ENCODE results near the gene ADCYAP1R1.

The ADCYAP1R1 gene

DNA sequence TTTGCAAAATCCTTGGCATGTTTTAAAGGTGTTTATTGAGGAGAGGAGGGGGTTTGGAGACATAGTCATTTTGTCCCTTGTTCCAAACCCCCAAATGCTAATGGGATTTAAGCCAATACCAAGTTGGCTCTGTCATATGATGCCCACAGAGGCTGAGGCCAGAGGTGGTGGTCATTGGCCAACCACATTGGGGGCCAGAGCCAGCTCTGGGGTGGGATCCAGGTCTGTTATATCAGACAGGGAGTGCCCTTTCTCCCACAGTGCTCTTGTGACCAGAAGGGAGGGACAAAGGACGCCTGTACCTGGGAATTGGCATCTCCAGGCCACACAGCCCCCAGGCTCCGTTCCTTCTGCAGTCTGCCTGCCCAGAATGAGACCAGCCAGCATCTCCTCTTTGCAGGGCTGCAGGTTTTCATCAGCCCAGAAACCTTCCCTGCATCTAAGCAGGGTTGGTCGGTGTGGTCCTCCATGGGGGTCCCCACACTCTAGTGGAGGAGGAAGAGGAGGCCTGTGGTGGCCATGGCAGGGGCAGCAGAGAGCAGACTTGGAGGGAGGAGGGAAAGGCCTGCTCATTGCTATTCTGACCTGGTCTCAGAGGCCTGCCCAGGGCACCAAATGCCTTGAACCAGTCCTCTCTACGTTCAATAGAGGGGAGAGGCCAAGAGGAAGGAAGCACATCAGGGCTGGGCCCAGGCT lies 17.9 kb downstream of the ADCYAP1R1 start:
- no peak for DNase-seq

GRCh38 chr7:31070991-31071644 lies 19.0 kb downstream of the ADCYAP1R1 start:
- DNase-seq = no peak

GRCh38 chr7:31071645-31072029 lies 19.5 kb downstream of the ADCYAP1R1 start:
- no peak for DNase-seq

DNA sequence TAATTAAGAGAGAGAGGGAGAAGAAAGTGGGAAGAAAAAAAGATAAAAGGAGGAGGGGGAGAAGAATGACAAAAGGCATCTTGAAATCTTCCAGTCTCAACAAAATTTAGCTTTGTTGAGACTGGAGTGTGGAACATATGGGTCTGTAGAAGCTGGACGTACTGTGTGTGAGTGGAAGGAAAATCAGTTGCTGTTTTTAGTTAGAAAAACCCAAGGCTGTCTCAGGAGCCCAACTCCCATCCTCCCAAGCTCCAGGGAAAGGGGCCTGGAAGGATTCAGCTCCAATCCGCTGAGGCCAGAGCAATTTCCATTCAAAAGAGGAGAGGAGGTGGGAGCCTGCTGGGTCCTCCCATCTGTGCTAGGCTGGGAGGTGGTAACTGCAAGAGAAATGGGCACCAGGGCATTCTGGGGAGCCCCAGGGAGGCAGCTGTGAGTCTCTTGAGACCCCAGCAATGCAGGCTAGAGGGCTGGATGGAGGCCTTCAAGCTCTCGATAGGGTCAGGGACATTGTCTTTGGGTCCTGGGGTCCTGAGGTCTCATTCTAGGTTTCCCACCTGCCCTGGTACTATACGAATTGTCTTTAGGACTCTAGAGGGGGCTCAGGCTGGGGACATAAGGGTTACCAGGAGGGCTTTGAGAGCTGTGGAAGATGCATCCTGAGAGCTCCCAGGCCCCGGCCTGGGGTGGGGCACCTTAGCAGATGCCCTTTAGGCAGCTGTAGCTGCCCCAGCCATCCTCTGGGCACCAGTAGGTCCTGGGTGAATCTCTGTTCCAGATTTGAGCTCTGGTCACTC lies 21.4 kb downstream of the ADCYAP1R1 start:
- no peak for DNase-seq

GRCh38 chr7:31074120-31074383 lies 21.9 kb downstream of the ADCYAP1R1 start:
- DNase-seq = no peak

DNA sequence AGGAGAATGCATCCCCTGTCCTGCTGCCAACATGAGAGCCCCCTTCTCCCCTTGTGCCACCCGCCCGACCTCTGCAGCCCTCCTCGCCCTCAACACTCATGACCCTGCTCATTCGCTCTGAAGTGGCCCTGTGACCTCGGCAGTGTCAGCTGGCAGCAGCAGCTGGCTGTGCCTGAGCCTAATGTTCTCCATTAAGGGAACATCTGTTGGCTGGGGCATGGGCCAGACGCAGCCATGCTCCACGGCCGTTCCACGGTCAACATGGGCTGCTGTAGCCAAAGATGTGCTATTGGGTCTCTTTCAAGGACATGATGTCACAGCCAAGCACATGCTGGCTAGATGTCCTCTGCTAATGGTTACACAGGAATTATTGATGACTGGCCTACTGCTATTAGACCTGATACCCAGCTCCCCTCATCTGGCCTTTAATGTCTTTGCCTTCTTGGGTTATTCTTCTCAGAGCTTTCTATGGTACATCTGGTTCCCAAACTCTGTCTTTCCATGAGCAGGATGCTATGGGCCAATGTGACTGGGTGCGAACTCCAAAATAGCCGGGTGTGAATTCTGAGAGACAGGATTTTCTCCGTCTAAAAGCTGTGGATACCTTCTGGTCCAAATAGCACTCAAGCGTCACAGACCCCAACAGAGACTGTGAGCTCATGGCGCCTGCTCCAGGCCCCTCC lies 22.4 kb downstream of the ADCYAP1R1 start:
- DNase-seq = no peak

- no peak for DNase-seq
These were observed 22.9 kb downstream of the ADCYAP1R1 start for GRCh38 chr7:31075086-31075405.

DNA sequence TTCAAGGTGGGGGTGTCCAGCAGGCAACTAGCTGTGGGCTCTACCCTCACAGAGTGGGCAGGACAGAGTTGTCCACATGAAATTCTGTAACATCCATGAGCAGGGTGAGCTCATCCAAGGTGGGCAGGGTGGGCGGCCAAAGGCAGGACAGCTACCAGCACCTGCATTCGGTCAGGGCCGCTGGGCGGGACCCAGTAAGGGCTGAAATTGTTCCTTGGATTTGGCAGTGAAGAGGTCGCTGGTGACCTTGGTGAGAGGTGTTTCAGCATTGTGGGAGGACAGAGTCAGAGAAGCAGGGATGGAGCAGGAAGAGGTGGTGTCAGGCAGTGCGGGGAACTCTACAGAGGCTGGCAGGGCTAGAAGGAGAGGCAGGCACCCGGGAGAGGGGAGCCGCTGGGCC lies 23.9 kb downstream of the ADCYAP1R1 start:
- no peak for DNase-seq

DNA sequence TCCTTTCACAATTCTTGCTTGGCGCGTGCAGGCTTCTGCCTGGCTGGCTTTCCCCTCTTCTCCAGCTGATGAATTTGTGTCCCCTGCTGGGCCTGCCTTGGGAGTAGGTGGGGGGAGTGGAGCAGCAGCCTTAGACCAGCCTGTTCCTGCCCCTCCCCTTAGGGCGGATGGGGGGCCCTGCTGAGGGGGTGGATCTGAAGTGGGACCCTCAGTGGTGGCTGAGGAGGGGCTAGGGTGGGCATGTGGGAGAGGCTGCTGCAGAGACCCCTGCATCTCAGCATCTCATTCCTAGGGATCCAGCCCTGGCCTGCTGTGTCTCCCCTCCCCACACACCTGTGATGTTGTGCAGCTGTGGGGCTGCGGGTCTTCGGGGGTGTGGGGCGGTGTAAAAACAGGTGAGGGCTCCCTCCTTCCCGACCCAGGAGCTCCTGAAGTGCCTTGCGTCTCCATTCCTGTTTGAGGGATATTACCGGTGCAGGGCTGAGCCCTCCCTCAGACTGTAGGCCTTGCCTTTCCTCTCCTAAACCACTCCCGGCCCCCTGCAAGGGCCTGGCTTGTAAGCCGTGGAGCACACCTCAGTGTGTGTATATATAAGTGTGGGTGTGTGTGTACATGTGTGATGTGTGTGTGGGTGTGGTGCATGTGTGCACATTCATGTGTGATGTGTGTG lies 24.7 kb downstream of the ADCYAP1R1 start:
- no peak for DNase-seq

- DNase-seq = no peak
These were observed 25.6 kb downstream of the ADCYAP1R1 start for GRCh38 chr7:31077484-31078362.

- DNase-seq = no peak
These were observed 26.4 kb downstream of the ADCYAP1R1 start for GRCh38 chr7:31078363-31078990.

- DNase-seq = no peak
These were observed 27.2 kb downstream of the ADCYAP1R1 start for GRCh38 chr7:31079126-31079823.

GRCh38 chr7:31079824-31080511 lies 27.9 kb downstream of the ADCYAP1R1 start:
- DNase-seq = no peak

DNA sequence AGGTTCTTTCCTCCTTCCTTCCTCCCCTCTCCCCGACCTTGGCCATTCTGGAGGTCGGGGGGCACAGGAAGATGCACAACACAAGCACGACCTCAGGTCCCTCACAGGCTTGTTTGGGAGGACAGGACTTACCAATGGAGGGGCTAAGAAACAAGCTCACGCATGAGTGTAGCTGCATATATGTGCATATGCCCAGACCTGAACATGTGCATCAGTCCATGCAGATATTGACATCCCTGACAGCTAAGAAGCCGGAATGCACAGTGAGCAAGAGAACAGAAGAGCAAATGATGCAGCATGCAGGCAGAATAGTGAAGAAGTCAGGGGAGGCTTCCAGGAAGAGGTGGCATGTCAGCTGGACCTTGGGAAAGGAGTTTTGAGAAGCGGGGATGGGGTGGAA lies 28.7 kb downstream of the ADCYAP1R1 start:
- no peak for DNase-seq

DNA sequence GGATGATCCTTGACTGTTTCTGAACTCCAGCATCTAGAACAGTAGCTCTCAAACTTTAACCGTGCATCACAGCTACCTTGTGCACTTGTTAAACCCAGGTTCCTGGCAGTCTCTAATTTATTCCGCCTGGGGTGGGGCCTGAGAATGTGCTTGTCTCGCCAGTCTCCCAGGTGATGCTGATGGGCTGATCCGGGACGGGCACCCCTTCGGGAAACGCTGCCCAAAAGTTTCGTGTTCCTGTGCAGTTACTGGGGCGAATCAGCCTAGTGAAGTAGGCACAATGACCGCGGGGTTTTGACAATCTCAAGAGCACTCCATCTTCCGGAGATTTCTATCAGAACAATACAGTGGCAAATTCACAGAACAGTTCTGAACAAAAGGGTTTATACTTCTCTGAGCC lies 29.9 kb downstream of the ADCYAP1R1 start:
- DNase-seq = no peak

DNA sequence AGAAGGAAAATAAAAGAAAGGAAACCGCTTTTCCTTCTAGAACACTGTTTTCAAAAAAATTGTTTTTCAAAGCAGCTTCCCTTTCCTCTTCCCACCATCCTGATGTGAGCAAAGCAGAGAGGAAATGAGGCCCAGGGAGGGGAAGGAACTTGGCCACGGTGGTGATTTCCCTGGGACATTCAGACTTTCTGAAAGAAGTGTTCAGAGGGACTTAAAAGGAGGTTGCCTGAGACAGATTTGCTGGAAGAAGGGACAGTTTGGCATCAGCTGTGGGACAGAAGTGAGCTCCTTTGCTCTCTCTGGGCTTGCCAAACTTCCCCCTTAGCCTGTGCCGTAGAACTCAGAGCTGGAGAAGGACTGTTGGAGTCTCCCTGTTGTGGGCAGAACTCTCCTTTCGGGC lies 30.3 kb downstream of the ADCYAP1R1 start:
- DNase-seq = no peak

DNA sequence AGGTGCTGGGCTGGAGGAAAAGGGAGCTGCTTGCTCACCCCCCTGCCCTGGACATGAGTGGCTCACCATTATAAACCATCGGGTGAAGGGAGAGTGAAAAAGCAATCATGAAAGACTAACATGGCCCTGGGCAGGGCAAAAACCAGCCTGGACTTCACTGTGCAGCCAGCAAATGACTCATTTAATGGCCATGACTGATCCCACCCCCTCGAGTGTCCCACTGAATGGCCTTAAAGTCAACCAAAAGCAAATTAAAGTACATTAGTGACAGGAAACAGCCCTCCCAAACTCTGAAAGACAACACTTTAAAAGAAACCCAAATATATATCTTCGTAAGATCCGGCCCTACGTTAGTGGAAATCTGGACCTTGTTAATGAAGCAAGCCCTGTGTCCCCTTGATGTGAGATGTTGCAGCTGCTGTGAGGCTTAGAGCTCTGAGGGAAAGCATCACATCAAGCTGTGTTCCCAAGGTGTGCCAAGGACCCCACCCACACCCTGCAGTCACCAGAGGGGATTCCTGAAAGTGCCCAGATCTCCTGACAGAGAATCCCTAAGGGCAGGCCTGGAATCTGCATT lies 31.2 kb downstream of the ADCYAP1R1 start:
- no peak for DNase-seq

DNA sequence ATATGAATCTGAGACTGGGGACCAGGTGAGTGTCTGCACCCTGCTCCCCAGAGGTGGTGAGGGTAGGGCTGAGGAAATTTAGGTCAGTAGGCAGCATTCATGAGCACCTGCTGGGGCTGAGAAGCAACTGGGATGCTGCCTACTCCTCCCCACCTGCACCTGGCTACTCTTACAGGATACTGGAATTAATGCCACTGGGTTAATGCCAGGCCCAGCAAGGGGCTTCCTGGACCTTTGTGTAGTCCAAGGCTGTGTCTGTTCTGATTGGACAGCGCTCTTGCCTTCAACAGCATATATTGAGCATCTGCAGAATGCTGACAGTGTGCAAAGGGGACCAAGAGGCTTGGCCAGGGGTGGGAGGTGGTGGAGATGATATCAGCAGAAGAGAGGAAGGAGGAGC lies 32.1 kb downstream of the ADCYAP1R1 start:
- no peak for DNase-seq

- DNase-seq = no peak
These were observed 35.2 kb downstream of the ADCYAP1R1 start for GRCh38 chr7:31087351-31087750.

DNA sequence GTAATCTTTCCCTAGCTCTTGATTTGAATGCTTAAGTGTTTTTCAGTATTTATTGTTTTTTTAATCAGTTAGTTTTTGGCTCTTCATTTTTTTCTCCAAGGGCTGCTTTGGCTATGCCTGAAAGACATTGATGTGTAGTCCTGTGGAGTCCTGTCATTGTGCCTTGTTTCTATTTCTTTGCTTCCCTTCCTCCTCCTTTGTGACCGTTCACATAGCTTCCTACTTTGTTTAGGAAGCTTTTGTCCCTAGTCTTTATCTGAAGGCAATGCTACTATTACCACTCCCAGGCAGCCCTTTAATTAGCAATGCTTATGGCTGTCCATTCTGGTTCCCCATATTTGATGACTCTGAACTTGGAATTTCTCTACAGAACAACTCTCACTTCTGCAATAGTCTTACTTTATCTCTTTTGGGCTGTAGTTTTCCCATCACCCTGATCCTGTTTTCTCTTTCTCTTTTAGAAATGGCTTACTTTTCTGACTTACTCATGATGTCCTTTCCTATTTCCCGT lies 39.9 kb downstream of the ADCYAP1R1 start:
- no peak for DNase-seq

Measured in activated gamma-delta T cell treated with Interleukin-2 at 50 U/mL for 16 hours (primary cell).